ENCODE data around the gene GUK1.
"Not testable (repeated sequence)": the region's sequence is repeated elsewhere in the genome, so short reads cannot be mapped to it uniquely, and the experiment has no call there.

The GUK1 gene

DNA sequence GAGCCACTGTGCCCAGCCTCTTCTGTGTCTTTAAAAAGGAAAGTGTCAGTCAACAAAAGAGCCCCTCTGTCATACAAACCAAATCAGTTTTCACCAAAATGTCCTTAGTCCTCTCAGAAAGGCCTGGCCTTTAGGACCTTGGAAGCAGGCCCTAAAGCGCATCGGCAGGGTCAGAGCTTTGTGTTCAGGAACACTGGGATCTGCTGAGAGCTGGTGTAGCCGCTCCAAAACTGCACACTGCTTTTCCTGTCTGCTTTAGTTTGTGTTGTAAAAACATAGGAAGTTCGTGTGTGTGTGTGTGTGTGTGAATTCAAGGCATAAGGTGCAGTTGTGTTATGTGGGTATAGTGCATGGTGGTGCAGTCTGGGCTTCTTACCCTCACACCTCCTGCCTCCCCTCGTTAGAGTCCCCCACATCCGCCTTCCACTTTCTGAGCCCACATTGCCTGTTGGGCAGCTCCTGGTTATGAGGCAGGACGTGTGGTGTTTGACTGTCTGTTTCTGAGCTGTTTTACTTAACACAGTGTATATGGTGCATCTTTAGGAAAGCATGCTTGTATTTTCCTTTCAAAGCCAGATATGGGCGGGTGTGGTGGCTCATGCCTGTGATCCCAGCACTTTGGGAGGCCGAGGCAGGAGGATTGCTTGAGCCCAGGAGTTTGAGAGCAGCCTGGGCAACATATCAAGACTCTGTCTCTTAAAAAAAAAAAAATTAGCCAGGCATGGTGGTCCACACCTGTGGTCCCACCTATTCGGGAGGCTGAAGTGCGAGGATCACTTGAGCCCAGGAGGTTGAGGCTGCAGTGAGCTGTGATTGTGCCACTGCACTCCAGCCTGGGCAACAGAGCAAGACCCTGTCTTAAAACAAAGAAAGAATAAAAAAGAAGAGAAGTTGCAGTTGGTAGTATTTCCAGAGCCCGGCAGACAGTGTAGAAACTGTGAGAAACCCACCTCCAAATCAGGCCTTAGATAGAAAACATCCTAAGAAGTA, 37.9 kb downstream of the GUK1 start:
- no peak for DNase-seq (ENCODE audit: low read depth)

- DNase-seq (ENCODE audit: low read depth) = no peak
These were observed 38.9 kb downstream of the GUK1 start for GRCh38 chr1:228178737-228179684.

- no peak for DNase-seq (ENCODE audit: low read depth)
These were observed 40.3 kb downstream of the GUK1 start for GRCh38 chr1:228180271-228180958.

DNA sequence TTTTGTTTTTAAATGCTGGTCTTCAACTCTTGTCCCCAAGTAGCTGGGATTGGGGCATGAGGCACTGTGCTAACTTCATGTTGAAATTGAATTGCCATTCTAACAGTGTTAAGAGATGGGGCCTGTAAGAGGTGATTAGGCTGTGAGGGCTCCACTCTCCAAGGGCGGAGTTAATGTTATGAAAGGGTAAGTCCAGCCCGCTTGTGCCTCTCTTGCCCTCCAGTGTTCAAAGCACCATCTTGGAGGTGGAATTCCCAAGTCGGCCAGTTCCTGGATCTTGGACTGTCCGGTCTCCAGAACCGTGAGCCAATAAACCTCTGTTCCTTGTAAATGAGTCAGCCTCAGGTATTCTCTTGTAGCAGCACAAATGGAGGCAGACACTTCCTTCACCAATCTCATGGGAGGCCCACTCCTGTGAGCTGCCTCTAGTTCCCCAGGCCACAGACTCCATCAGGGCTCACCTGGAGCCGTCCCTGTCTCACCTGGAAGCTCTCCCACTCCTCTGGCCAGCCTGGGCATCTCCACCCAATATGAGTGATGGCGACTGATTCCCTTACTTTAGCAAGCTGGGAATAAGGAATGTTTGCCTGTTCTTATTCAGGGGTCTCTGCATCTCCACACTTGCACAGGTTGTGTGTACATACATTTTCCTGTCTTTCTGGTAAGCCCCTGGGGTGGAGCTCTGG, 41.0 kb downstream of the GUK1 start:
- no peak for DNase-seq (ENCODE audit: low read depth)

DNA sequence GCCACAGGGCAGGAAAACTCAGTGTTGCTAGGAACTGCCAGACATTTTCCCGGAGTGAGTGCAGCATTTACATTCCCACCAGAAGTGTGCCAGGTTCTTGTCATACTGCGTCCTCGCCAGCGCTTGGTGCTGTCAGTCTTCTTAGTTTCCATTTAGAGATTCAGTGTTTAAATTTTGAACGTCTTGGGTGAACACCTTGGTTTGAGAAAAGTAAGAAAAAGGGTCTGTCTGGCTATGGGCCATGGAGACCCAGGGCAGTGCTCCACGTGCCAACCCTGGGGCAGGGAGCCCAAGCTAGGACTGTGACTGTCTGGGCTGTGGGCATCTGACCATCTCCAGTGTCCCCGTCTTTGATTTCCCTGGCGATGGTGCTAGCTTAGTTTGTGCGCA, 41.6 kb downstream of the GUK1 start:
- no peak for DNase-seq (ENCODE audit: low read depth)

- no peak for DNase-seq (ENCODE audit: low read depth)
These were observed 42.4 kb downstream of the GUK1 start for GRCh38 chr1:228182296-228183030.

DNA sequence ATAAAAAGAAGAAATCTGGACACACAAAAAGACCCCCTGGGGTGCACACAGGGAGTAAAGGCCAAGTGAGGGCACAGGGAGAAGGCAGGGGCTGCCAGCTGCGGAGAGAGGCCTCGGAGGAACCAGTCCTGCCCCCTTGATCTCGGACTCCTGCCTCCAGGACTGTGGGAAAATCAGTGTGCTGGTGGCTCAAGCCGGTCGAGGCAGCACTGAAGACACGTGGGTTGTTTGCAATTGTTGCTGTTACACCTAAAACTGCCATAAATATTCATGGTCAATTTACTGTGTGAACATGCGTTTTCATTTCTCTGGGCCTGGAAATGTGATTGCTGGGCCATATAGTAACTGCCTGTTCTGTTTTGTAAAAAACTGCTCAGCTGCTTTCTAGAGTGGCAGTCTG, 44.1 kb downstream of the GUK1 start:
- no peak for DNase-seq (ENCODE audit: low read depth)

GRCh38 chr1:228185641-228185965, 45.5 kb downstream of the GUK1 start:
- DNase-seq (ENCODE audit: low read depth) = no peak

DNA sequence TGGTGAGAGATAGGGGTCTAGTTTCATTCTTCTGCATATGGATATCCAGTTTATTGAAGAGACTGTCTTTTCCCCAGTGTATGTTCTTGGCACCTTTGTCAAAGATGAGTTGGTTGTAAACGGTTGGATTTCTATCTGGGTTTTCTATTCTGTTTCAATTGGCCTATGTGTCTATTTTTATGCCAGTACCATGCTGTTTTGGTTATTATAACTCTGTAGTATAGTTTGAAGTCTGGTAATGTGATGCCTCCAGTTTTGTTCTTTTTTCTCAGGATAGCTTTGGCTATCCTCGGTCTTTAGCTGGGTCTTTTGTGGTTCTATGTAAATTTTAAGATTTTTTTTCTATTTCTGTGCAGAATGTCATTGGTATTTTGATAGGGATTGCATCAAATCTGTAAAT, 48.2 kb downstream of the GUK1 start:
- DNase-seq (ENCODE audit: low read depth) = not testable (repeated sequence)

DNA sequence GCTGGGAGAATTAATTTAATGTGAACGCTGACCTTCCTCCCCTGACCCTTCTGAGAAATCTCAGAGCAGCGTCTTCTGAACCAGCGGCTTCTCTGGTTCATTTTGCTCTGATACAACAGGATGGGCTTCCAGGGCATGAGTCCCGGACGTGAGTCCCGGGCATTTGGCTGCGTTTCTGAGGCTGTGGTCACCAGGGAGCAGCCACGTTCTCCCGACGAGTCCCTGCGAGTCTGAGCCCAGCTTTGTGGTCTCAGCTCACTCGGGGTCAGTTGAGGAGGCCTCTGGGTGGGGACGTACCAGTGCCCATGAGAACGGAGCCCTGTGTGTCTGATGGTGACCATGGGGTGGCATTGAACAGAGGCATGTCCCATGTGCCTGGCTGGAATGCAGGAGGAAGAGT, 50.1 kb downstream of the GUK1 start:
- no peak for DNase-seq (ENCODE audit: low read depth)

DNA sequence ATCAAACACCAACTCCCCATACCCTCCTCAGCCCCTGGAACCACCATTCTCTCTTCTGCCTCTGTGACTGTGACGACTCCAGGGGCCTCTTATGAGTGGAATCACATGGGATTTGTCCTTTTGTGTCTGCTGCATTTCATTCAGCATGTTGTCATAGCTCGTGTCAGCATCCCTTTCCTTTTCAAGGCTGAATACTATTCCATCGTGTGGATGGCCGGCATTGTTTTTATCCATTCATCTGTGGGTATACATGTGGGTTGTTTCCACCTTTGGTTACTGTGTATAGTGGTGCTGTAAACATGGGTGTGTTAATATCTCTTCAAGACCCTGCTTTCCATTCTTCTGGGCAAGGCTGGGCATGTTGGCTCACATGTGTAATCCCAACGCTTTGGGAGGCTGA, 50.7 kb downstream of the GUK1 start:
- no peak for DNase-seq (ENCODE audit: low read depth)

DNA sequence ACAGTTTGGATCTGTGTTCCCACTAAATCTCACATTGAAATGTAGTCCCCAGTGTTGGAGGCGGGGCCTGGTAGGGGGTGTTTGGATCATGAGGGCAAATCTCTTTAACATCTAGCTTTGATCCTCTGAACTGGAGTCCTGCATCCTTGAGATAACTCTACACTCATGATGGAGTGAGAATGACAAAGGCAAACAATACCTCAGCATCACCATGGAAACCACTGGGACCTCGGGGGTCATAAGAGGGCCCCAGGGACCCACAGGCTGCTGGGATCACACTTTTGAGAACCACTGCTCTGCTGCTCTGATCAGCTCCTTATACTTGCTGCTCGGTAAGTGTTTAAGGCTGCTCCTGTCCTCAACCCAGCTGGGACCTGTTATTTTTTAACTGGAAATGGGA, 54.4 kb downstream of the GUK1 start:
- DNase-seq (ENCODE audit: low read depth) = no peak

GRCh38 chr1:228194921-228195812, 55.1 kb downstream of the GUK1 start:
- DNase-seq (ENCODE audit: low read depth) = no peak

GRCh38 chr1:228197555-228198147, 57.6 kb downstream of the GUK1 start:
- DNase-seq (ENCODE audit: low read depth) = no peak
